Measurements from ENCODE around the gene ZNF780A. TPM values are rescaled to one million over a fixed set of nuclear protein-coding genes. Genes with fewer than 3 reads are reported as not detected.

ZNF780A gene
- polyA plus RNA-seq, 3 donors: 9.8 to 14.1 (median 12.6) TPM

DNA sequence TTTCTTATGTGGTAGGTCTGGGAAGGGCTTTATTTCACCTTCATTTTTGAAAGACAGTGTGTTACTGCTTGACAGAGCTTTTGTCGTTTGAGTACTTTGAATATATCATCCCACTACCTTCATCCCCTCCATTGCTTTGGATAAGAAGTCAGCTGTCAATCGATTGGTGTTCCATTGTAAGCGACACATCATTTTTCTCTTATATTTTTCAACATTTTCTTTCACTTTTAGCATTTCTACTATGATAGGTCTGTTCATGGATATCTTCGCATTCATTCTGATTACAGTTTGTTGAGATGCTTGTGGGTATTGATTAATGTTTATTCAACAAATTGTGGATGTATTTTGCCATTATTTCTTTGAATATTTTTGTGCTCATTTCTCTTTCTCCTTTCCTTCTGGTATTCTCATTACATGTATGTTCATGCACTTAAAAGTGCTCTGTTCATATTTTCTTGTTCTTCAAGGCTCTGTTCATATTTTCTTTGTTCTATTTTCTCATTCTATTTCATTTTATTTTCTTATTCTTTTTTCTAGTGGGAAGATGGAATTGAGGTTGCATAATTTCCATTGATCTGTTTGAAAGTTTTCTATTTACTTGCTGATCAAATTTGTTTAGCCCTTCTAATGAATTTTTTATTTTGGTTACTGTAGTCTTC, 64.7 kb downstream of the ZNF780A start:
- peaks cover 49 to 93% (median 80%) of the 10 kb centered on the region in 7 donors for H3K9me3 Mint-ChIP-seq
- Histone ChIP-seq H3K27ac (ENCODE audit: low read depth in 1 of 2, low read length in 2 of 2) (no peak overlapping the region), H3K79me2 (ENCODE audit: insufficient read depth, low read length) (no peaks in the 10 kb centered on the region), H3K36me3 (replicated peaks in 1 of 2; ENCODE audit: control insufficient read depth in 1 of 2, insufficient read depth in 2 of 2, low read length in 2 of 2) (no peaks in the 10 kb centered on the region), H4K20me1 (ENCODE audit: insufficient read depth, low read length) (no peaks in the 10 kb centered on the region), H3K4me3 (replicated peaks in 1 of 3; ENCODE audit: low read depth in 2 of 3, low read length in 3 of 3) (no peak overlapping the region), H3K27me3 (ENCODE audit: control insufficient read depth in 2 of 2, insufficient read depth in 2 of 2, low read length in 2 of 2) (no peaks in the 10 kb centered on the region), H3K4me1 (ENCODE audit: control insufficient read depth in 1 of 2, insufficient read depth in 2 of 2, low read length in 2 of 2) (no peaks in the 10 kb centered on the region), H3K4me2 (replicated peaks; ENCODE audit: extremely low read depth, low read length, poor library complexity, severe bottlenecking) (no peak overlapping the region), H3K9me3 (replicated peaks in 1 of 2; ENCODE audit: control insufficient read depth in 1 of 2, insufficient read depth in 1 of 2, low read length in 2 of 2) (peaks cover 60 to 89% of the 10 kb centered on the region in 2 donors), H3K9ac (ENCODE audit: insufficient read depth, low read length, poor library complexity, severe bottlenecking) (no peak overlapping the region), H2AFZ (ENCODE audit: insufficient read depth, low read depth, low read length, poor library complexity, severe bottlenecking) (no peak overlapping the region)
- no peak for TF ChIP-seq CTCF (IDR thresholded peaks at IDR 0.05)
- intact Hi-C loops (cut with micrococcal nuclease): no loop called here
- H3K27ac Mint-ChIP-seq: no peak overlapping the region
- no peak for DNase-seq
- no peaks in the 10 kb centered on the region for H3K36me3 Mint-ChIP-seq
- no peak overlapping the region for H3K4me3 Mint-ChIP-seq
- H3K27me3 Mint-ChIP-seq (ENCODE audit: low read depth in 3 of 3): peaks cover 0 to 2% (median 0%) of the 10 kb centered on the region in 3 donors
- 93% methylated on average over 2 of the region's 4 CpGs for WGBS (ENCODE audit: insufficient coverage)
- H3K4me1 Mint-ChIP-seq: no peaks in the 10 kb centered on the region

DNA sequence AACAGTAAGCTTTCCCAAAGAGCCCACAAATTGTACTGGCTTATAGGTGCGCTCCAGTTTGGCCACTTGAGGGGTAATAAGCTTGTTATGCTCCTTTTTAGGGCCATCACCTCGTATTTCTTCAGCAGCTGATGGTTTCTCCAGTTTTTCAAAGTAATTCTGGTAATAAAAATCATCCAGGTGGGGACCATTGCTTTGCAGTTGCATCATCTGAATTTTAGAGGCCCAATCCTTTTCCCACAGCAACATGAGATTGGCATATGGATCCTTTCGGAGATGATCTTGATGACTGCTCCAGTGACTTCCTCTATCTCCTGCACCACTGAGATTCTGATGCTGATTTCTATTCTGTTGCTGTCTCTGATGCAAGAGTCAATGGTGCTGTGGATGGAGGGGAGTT, 66.8 kb downstream of the ZNF780A start:
- peaks cover 40 to 86% (median 73%) of the 10 kb centered on the region in 7 donors for H3K9me3 Mint-ChIP-seq
- H3K27ac Mint-ChIP-seq: no peak overlapping the region
- Histone ChIP-seq H3K4me2 (replicated peaks; ENCODE audit: extremely low read depth, low read length, poor library complexity, severe bottlenecking) (no peak overlapping the region), H3K9ac (ENCODE audit: insufficient read depth, low read length, poor library complexity, severe bottlenecking) (no peak overlapping the region), H3K4me3 (replicated peaks in 1 of 3; ENCODE audit: low read depth in 2 of 3, low read length in 3 of 3) (no peak overlapping the region), H3K79me2 (ENCODE audit: insufficient read depth, low read length) (no peaks in the 10 kb centered on the region), H3K27ac (ENCODE audit: low read depth in 1 of 2, low read length in 2 of 2) (no peak overlapping the region), H4K20me1 (ENCODE audit: insufficient read depth, low read length) (no peaks in the 10 kb centered on the region), H3K36me3 (replicated peaks in 1 of 2; ENCODE audit: control insufficient read depth in 1 of 2, insufficient read depth in 2 of 2, low read length in 2 of 2) (no peaks in the 10 kb centered on the region), H3K4me1 (ENCODE audit: control insufficient read depth in 1 of 2, insufficient read depth in 2 of 2, low read length in 2 of 2) (no peaks in the 10 kb centered on the region), H3K9me3 (replicated peaks in 1 of 2; ENCODE audit: control insufficient read depth in 1 of 2, insufficient read depth in 1 of 2, low read length in 2 of 2) (peaks cover 51 to 78% of the 10 kb centered on the region in 2 donors), H2AFZ (ENCODE audit: insufficient read depth, low read depth, low read length, poor library complexity, severe bottlenecking) (no peak overlapping the region), H3K27me3 (ENCODE audit: control insufficient read depth in 2 of 2, insufficient read depth in 2 of 2, low read length in 2 of 2) (no peaks in the 10 kb centered on the region)
- intact Hi-C loops (cut with micrococcal nuclease): no loop called here
- no peaks in the 10 kb centered on the region for H3K4me1 Mint-ChIP-seq
- no peak overlapping the region for H3K4me3 Mint-ChIP-seq
- H3K36me3 Mint-ChIP-seq: no peaks in the 10 kb centered on the region
- peaks cover 0 to 2% (median 0%) of the 10 kb centered on the region in 3 donors for H3K27me3 Mint-ChIP-seq (ENCODE audit: low read depth in 3 of 3)
- TF ChIP-seq CTCF (IDR thresholded peaks at IDR 0.05): no peak
- no peak for DNase-seq
- 100% methylated on average over 1 of the region's 3 CpGs for WGBS (ENCODE audit: insufficient coverage)

Other genes with a start within 250 kb of the ZNF780A start
- 100 to 1,000 TPM in 1 of 3 donors, 10 to 100 TPM in 2; 57.1 to 157 (median 60.3) TPM for gene FBL, start 244.6 kb downstream of the ZNF780A start, polyA plus RNA-seq
- gene FCGBP, start 156.3 kb downstream of the ZNF780A start, polyA plus RNA-seq: under 1 TPM in 2 of 3 donors, not detected in 1; 0.07 to 0.29 TPM
- gene PSMC4, start 119.8 kb downstream of the ZNF780A start, polyA plus RNA-seq: 10 to 100 TPM; 67.0 to 85.8 (median 79.6) TPM
- 1 to 10 TPM; 1.3 to 2.3 (median 1.4) TPM for gene ZNF546, start 93.9 kb downstream of the ZNF780A start, polyA plus RNA-seq
- 1 to 10 TPM; 2.0 to 3.3 (median 3.1) TPM for gene ZNF780B, start 34.7 kb downstream of the ZNF780A start, polyA plus RNA-seq
- gene MAP3K10, start 100.5 kb upstream of the ZNF780A start, polyA plus RNA-seq: 1 to 10 TPM in 1 of 3 donors, under 1 TPM in 1, not detected in 1; 0.05 to 9.1 TPM
- gene TTC9B, start 127.4 kb upstream of the ZNF780A start, polyA plus RNA-seq: not detected
- gene CCNP, start 135.7 kb upstream of the ZNF780A start, polyA plus RNA-seq: under 1 TPM in 1 of 3 donors, not detected in 2; 0.12 TPM
- gene AKT2, start 194.4 kb upstream of the ZNF780A start, polyA plus RNA-seq: 100 to 1,000 TPM in 1 of 3 donors, 10 to 100 TPM in 2; 11.4 to 122 (median 16.3) TPM

Data from CD14-positive monocyte (primary cell).